Esophagus squamous epithelium (tissue), 4 donors: ENCODE results near the gene PIGU.
"Not testable (repeated sequence)": the region's sequence is repeated elsewhere in the genome, so short reads cannot be mapped to it uniquely, and the experiment has no call there.

Experiments used
- CTCF ChIP-seq, 6 experiments: fragments of 450-650 bp in 4 of 6; fragments of 200-600 bp in 2 of 6; sonication (generic) in 2 of 6; IDR thresholded peaks; one replicate each; pipeline ENCODE4 v1.5.1; 2016 to 2019; ENCODE audit warnings: antibody characterized with exemption in 6 of 6, mild to moderate bottlenecking in 4 of 6, moderate library complexity in 4 of 6
- POLR2A ChIP-seq, 4 donors: fragments of 450-650 bp; IDR thresholded peaks; one replicate each; pipeline ENCODE4 v1.6.1; 2017; ENCODE audit warnings: antibody characterized with exemption in 4 of 4, mild to moderate bottlenecking in 4 of 4, moderate library complexity in 3 of 4

- not testable (repeated sequence) for TF ChIP-seq POLR2A, CTCF (IDR thresholded peaks at IDR 0.05)
These were observed 157.1 kb downstream of the PIGU start for GRCh38 chr20:34519841-34520240.
